Peyer's patch (tissue), 4 donors: Measurements from ENCODE around the gene SIX3.

Experiments used
- POLR2A ChIP-seq, 2 donors: fragments of 450-650 bp; IDR thresholded peaks; one replicate each; pipeline ENCODE4 v1.5.1; 2017; ENCODE audit warnings: antibody characterized with exemption in 2 of 2, mild to moderate bottlenecking in 2 of 2, moderate library complexity in 2 of 2
- TF ChIP-seq, protein P1 (sequence below), 6 experiments: fragments of 450-650 bp in 4 of 6; fragments of 200-600 bp in 2 of 6; sonication (generic) in 1 of 6; IDR thresholded peaks; one replicate each; pipeline ENCODE4 v1.5.1; 2017 to 2019; ENCODE audit warnings: antibody characterized with exemption in 6 of 6, mild to moderate bottlenecking in 3 of 6, moderate library complexity in 1 of 6

DNA sequence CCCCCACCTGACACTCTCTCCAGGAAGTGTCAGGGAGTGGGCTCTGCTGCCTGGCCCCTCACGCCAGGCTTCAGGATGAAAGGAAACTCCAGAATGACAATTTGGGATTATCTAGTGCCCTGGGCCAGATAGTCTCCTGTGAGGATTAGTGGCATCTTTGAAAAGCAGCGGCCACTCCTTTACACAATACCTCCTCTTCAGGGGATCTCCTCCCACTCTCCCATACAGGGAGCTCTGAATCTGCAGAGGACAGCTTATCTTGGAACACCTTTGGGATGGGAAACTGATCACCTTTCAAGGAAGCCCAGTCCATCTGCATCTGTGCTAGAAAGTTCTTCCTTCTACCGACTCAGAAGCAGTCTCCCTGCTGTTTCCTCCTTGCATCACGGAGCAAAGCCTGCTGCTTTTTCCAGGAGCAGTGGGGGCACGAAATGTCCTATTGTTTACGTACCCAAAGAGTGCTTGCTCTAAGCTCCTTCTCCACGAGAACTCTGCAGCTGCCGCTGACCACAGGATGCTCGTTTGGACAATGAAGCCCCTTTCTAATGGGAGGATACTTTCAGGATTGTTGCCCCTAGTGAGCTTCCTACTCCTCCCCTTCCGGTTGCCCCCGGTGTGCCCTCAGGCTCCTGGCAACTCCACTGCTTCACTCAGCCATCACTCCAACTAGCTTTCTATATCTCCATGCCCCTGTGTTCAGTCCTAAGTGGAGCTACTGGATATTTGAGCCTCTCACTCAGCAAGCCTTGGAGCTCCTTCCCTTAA lies 31.5 kb downstream of the SIX3 start:
- TF ChIP-seq, protein P1, sequence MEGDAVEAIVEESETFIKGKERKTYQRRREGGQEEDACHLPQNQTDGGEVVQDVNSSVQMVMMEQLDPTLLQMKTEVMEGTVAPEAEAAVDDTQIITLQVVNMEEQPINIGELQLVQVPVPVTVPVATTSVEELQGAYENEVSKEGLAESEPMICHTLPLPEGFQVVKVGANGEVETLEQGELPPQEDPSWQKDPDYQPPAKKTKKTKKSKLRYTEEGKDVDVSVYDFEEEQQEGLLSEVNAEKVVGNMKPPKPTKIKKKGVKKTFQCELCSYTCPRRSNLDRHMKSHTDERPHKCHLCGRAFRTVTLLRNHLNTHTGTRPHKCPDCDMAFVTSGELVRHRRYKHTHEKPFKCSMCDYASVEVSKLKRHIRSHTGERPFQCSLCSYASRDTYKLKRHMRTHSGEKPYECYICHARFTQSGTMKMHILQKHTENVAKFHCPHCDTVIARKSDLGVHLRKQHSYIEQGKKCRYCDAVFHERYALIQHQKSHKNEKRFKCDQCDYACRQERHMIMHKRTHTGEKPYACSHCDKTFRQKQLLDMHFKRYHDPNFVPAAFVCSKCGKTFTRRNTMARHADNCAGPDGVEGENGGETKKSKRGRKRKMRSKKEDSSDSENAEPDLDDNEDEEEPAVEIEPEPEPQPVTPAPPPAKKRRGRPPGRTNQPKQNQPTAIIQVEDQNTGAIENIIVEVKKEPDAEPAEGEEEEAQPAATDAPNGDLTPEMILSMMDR (IDR thresholded peaks at IDR 0.05): no peak
- TF ChIP-seq POLR2A (IDR thresholded peaks at IDR 0.05): no peak
